Heart left ventricle (tissue), 16 donors: ENCODE results near the gene OASL. TPM values are rescaled to one million over a fixed set of nuclear protein-coding genes. Genes with fewer than 3 reads are reported as not detected.
"Not testable (repeated sequence)": the region's sequence is repeated elsewhere in the genome, so short reads cannot be mapped to it uniquely, and the experiment has no call there.

Experiments
- ATAC-seq, 4 donors: fragments of 200-7000 bp; cut with Tn5 transposase; one replicate each; pipeline ENCODE4 v1.9.1; 2020 to 2022; ENCODE audit warnings: moderate library complexity in 4 of 4, mild to moderate bottlenecking in 3 of 4, moderate number of reproducible peaks in 1 of 4
- DNase-seq, 5 donors: peaks; one replicate each; pipeline ENCODE4 v3.0.0-alpha.2; 2020
- H3K27ac ChIP-seq, 12 donors: fragments of 200-600 bp; sonication (generic) in 4 of 12; one replicate each; pipeline versions ENCODE4 v1.5.0 to v1.8.0; 2016 to 2022; ENCODE audit warnings: mild to moderate bottlenecking in 2 of 12
- H3K27me3 ChIP-seq, 9 donors: fragments of 200-600 bp; sonication (generic) in 2 of 9; one replicate each; pipeline versions ENCODE4 v1.5.1 to v1.8.0; 2016 to 2022; ENCODE audit warnings: mild to moderate bottlenecking in 3 of 9
- H3K36me3 ChIP-seq, 9 donors: fragments of 200-600 bp; sonication (generic) in 2 of 9; one replicate each; pipeline versions ENCODE4 v1.5.0 to v1.8.0; 2018 to 2022; ENCODE audit warnings: mild to moderate bottlenecking in 2 of 9
- H3K4me1 ChIP-seq, 12 donors: fragments of 200-600 bp; sonication (generic) in 4 of 12; one replicate each; pipeline versions ENCODE4 v1.5.0 to v1.8.0; 2016 to 2022; ENCODE audit warnings: mild to moderate bottlenecking in 3 of 12
- H3K4me3 ChIP-seq, 12 donors: fragments of 200-600 bp; sonication (generic) in 4 of 12; one replicate each; pipeline versions ENCODE4 v1.5.0 to v1.8.0; 2017 to 2022; ENCODE audit warnings: mild to moderate bottlenecking in 9 of 12, moderate library complexity in 4 of 12
- H3K9me3 ChIP-seq, 12 donors: fragments of 200-600 bp; sonication (generic) in 4 of 12; one replicate each; pipeline versions ENCODE4 v1.5.0 to v1.8.0; 2016 to 2022; ENCODE audit warnings: mild to moderate bottlenecking in 1 of 12
- CTCF ChIP-seq, 12 donors: fragments of 200-600 bp; sonication (generic) in 4 of 12; IDR thresholded peaks; one replicate each; pipeline versions ENCODE4 v1.5.0 to v1.8.0; 2018 to 2022; ENCODE audit warnings: antibody characterized with exemption in 12 of 12, mild to moderate bottlenecking in 5 of 12
- POLR2A ChIP-seq, 2 donors: fragments of 450-650 bp; IDR thresholded peaks; one replicate each; pipeline ENCODE4 v1.6.1; 2017; ENCODE audit warnings: antibody characterized with exemption in 2 of 2, mild to moderate bottlenecking in 2 of 2, moderate library complexity in 2 of 2
- WGBS, 4 donors: extraction: QIAGEN DNeasy Blood & Tissue Kit in 2 of 4; methylation state at CpG; one replicate each; pipeline versions ENCODE4 v1.1.5 to v1.1.7; 2013 to 2018; 5-methylcytosine and 5-hydroxymethylcytosine counted together
- intact Hi-C, 10 donors: fragments of 100-400 bp; cut with DNase I; formaldehyde crosslinking; loops; one replicate each; pipeline versions ENCODE4 v1.11.1 to v1.14.2; 2022
- polyA plus RNA-seq, 2 donors: library from polyadenylated mRNA; stranded (reverse); fragments of 200-250 nt; gene quantifications; one replicate each; pipeline ENCODE4 v1.2.3, GENCODE V29; 2013
- total RNA-seq, 9 donors: library from RNA; depleted of rRNA in 2 of 9; stranded (reverse); fragments of >200 nt in 2 of 9; fragmentation: NEBNext Ultra II Directional in 3 of 9; extraction: Animal tissue kit (Norgen Biotek cat#: 25700) in 3 of 9; gene quantifications; one replicate each; pipeline versions ENCODE4 v1.1.0 to v1.2.4, GENCODE V29; 2016 to 2023
- donor health status: ischemic (EF 13 %, LVEDD 7.1; RV severe dilation, severe dysfunction).
- donor health status: healthy with polysubstance abuse.
- donor health status: DM: no; HTN: yes; CAD: no.
- donor health status: DM: no; HTN: no; CAD: no.
- donor health status: ischemic (EF 25% LVEDD 6.9; RV normal size, moderate dysfunction).
- donor health status: ischemic (EF 25% LVEDD 5.7; RV mildly dilated, moderate dysfunction).
- donor health status: healthy.
- donor health status: DM: yes; HTN: yes; CAD: no.
- donor health status: ischemic (EF 35%, LVEDD 5.7; RV mildly dilated, moderate dysfunction).
- donor health status: nonischemic (EF 11% LVEDD 7.7; RV severe dilation, severe dysfunction).
- donor health status: DM: yes; HTN: yes; CAD: no.
- donor health status: PGD.
- donor health status: ischemic (EF 29% LVEDD 5.4; RV normal size, mild dysfunction).
- donor health status: nonischemic (EF 23%, LVEDD 6.1; RV moderate dilation, normal function).

Gene OASL
- total and polyA plus RNA-seq, 11 donors: 0.32 to 5.0 (median 0.53) TPM; not detected in 1

DNA sequence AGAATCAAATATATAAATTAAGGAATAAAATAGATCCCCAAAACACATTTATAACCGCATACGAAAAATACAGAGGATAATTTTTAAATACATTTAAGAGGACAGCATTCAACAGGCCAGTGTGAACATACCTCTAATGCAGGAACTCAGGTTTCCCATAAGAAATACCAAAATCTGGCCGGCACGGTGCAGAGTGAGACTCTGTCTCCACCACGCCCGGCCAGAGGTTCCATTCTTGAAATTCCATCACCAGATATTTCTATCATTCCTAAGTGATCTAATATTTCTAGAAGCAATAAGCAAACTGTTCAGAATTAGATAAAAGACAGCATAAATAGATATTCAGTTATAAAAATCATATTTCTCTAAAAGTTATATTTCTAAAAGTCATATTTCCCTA is 30.2 kb upstream of the OASL start:
- Histone ChIP-seq H3K36me3 (no peaks in the 10 kb centered on the region), H3K27ac (no peak overlapping the region), H3K4me3 (no peak overlapping the region), H3K27me3 (peaks cover 0 to 11% (median 0%) of the 10 kb centered on the region in 9 donors), H3K4me1 (no peaks in the 10 kb centered on the region), H3K9me3 (peaks cover 0 to 23% (median 7%) of the 10 kb centered on the region in 12 donors)
- ATAC-seq (no peak), DNase-seq (no peak)
- 77 to 92% (median 84%) methylated on average over 6 of the region's 6 CpGs for WGBS, 4 donors
- intact Hi-C loops: loop anchor here in 1 of 10 donors (10.0 kb wide), 1 partner anchor 156 kb away; no protein-coding TSS in a partner anchor
- no peak for TF ChIP-seq POLR2A (IDR thresholded peaks at IDR 0.05)
- no peak for TF ChIP-seq CTCF (IDR thresholded peaks at IDR 0.05)

GRCh38 chr12:121065345-121065744 is 26.3 kb upstream of the OASL start:
- DNase-seq: no peak
- peaks cover 0 to 11% (median 0%) of the 10 kb centered on the region in 9 donors for H3K27me3 ChIP-seq
- ATAC-seq: no peak
- H3K9me3 ChIP-seq: no peaks in the 10 kb centered on the region
- no peak overlapping the region for H3K27ac ChIP-seq
- H3K36me3 ChIP-seq: no peaks in the 10 kb centered on the region
- no peak overlapping the region for H3K4me3 ChIP-seq
- intact Hi-C loops: loop anchor here in 1 of 10 donors (10.0 kb wide), 1 partner anchor 159 kb away; no protein-coding TSS in a partner anchor
- TF ChIP-seq CTCF (IDR thresholded peaks at IDR 0.05): no peak
- no peak for TF ChIP-seq POLR2A (IDR thresholded peaks at IDR 0.05)
- 47 to 61% (median 56%) methylated on average over 2 of the region's 2 CpGs for WGBS, 4 donors
- peaks cover 0 to 3% (median 0%) of the 10 kb centered on the region in 12 donors for H3K4me1 ChIP-seq

- H3K27me3 ChIP-seq: peaks cover 0 to 11% (median 0%) of the 10 kb centered on the region in 9 donors
- WGBS, 4 donors: 92 to 93% (median 92%) methylated on average over 12 of the region's 12 CpGs
- not testable (repeated sequence) for H3K9me3 ChIP-seq, DNase-seq, H3K4me1 ChIP-seq, H3K36me3 ChIP-seq, H3K4me3 ChIP-seq, H3K27ac ChIP-seq, ATAC-seq
- intact Hi-C loops: loop anchor here in 9 of 10 donors (5.0 to 10.0 kb wide), 4 partner anchors 33 to 168 kb away; no protein-coding TSS in a partner anchor
Observed at GRCh38 chr12:121064586-121064985, 25.5 kb upstream of the OASL start.

GRCh38 chr12:121064116-121064515 is 25.1 kb upstream of the OASL start:
- Histone ChIP-seq H3K27me3 (peaks cover 0 to 9% (median 0%) of the 10 kb centered on the region in 9 donors), H3K27ac (no peak overlapping the region), H3K9me3 (no peaks in the 10 kb centered on the region), H3K36me3 (no peaks in the 10 kb centered on the region), H3K4me3 (no peak overlapping the region), H3K4me1 (peaks cover 0 to 13% (median 3%) of the 10 kb centered on the region in 12 donors)
- DNase-seq (no peak), ATAC-seq (no peak)
- intact Hi-C loops: loop anchor here in 9 of 10 donors (5.0 to 10.0 kb wide), 4 partner anchors 33 to 168 kb away; no protein-coding TSS in a partner anchor
- 75 to 95% (median 78%) methylated on average over 1 of the region's 1 CpG for WGBS, 4 donors
- TF ChIP-seq POLR2A (IDR thresholded peaks at IDR 0.05): no peak
- TF ChIP-seq CTCF (IDR thresholded peaks at IDR 0.05): no peak
